Measurements from ENCODE around the gene VAV3. TPM values are rescaled to one million over a fixed set of nuclear protein-coding genes. Genes with fewer than 3 reads are reported as not detected.

Gene VAV3
- total and polyA plus RNA-seq, 2 of the 8 experiments (the other 6 are each of a cell fraction or from before 2014, with no cell fraction given): 2.9 to 7.9 TPM

GRCh38 chr1:107858323-107858722 lies 106.7 kb downstream of the VAV3 start:
- POLR2A ChIA-PET (ENCODE audit: partially characterized antibody): interaction anchor here (1.4 kb wide), 1 partner anchor 10 kb away, joined by 5 read pairs; no protein-coding TSS in a partner anchor

More at GRCh38 chr1:107858323-107858722, 106.7 kb downstream of the VAV3 start:
- H3K4me2 ChIP-seq (ENCODE audit: insufficient read depth in 1 of 2, low read depth in 2 of 2, low read length in 2 of 2): no peak overlapping the region
- 86% methylated on average over 5 of the region's 5 CpGs; no CpG with 5 or more reads in 1 of the 2 experiments for WGBS, 2 experiments (ENCODE audit: extremely low coverage in 1 of 2, insufficient coverage in 1 of 2, insufficient read length in 1 of 2, insufficient replicate concordance in 2 of 2, low coverage in 1 of 2, low lambda C conversion rate in 2 of 2, missing lambda C conversion rate in 1 of 2)
- no peaks in the 10 kb centered on the region for H3K79me2 ChIP-seq (ENCODE audit: control insufficient read depth in 1 of 2, insufficient read depth in 2 of 2, low read length in 2 of 2)
- H3K18ac ChIP-seq (ENCODE audit: extremely low read depth, low read length): no peak overlapping the region
- H3K14ac ChIP-seq (ENCODE audit: insufficient read length): no peak overlapping the region
- H4K5ac ChIP-seq (ENCODE audit: insufficient read length, low read depth, low read length): no peak overlapping the region
- no peak overlapping the region for H3K27ac ChIP-seq (ENCODE audit: low read depth, low read length)
- FAIRE-seq (no peak), DNase-seq (ENCODE audit: low read depth in 1 of 2, low spot score in 2 of 2) (no peak)
- TF ChIP-seq SIX5 (IDR thresholded peaks at IDR 0.05; ENCODE audit: low read depth, low read length) (no peak), POLR2A (IDR thresholded peaks at IDR 0.05; ENCODE audit: control extremely low read depth in 1 of 2, low read depth in 2 of 2, low read length in 2 of 2) (no peak), SAP30 (IDR thresholded peaks at IDR 0.05; ENCODE audit: insufficient read depth, insufficient replicate concordance, low read length) (no peak), CTCF (IDR thresholded peaks at IDR 0.05; ENCODE audit: control extremely low read depth in 1 of 3, insufficient read depth in 1 of 3, low read depth in 1 of 3, low read length in 3 of 3) (no peak), KDM1A (IDR thresholded peaks at IDR 0.05; ENCODE audit: borderline replicate concordance, low read length) (no peak)
- no peak overlapping the region for H2AK5ac ChIP-seq (ENCODE audit: low read depth, low read length)
- H2BK15ac ChIP-seq (ENCODE audit: low read length): peak overlapping the region; percentile 47; the same call in 1 of the 2 replicates
- H4K91ac ChIP-seq (replicated peaks; ENCODE audit: insufficient read length, low read length): no peak overlapping the region
- no peak overlapping the region for H2BK12ac ChIP-seq (ENCODE audit: low read depth, low read length)
- no peak overlapping the region for H3K4me3 ChIP-seq (ENCODE audit: extremely low read depth in 1 of 4, insufficient read depth in 2 of 4, low read depth in 3 of 4, low read length in 4 of 4)
- H3K36me3 ChIP-seq (ENCODE audit: control insufficient read depth in 2 of 4, insufficient read depth in 4 of 4, low read length in 3 of 4): no peaks in the 10 kb centered on the region
- no peak overlapping the region for H3K4ac ChIP-seq (replicated peaks; ENCODE audit: insufficient read length, low read depth, low read length)
- no peaks in the 10 kb centered on the region for H3K79me1 ChIP-seq (ENCODE audit: low read depth, low read length)
- H3K56ac ChIP-seq (replicated peaks; ENCODE audit: insufficient read length, low read depth, low read length): no peak overlapping the region
- CTCF ChIA-PET (ENCODE audit: partially characterized antibody): no interaction called here
- no peak overlapping the region for H2BK5ac ChIP-seq (ENCODE audit: low read depth, low read length)
- no peak overlapping the region for H3K9ac ChIP-seq (replicated peaks in 1 of 4; ENCODE audit: extremely low read depth in 1 of 4, low read depth in 3 of 4, low read length in 3 of 4)
- no peaks in the 10 kb centered on the region for H4K20me1 ChIP-seq (replicated peaks in 1 of 2; ENCODE audit: control insufficient read depth in 1 of 2, insufficient read depth in 2 of 2, low read length in 2 of 2)
- H3K23ac ChIP-seq (ENCODE audit: insufficient read length): no peak overlapping the region
- no peak overlapping the region for H2BK120ac ChIP-seq (replicated peaks; ENCODE audit: low read depth, low read length)
- H3K4me1 ChIP-seq (replicated peaks in 1 of 4; ENCODE audit: control insufficient read depth in 3 of 4, insufficient read depth in 4 of 4, low read length in 3 of 4): peaks cover 0 to 4% (median 3%) of the 10 kb centered on the region in 4 experiments; a peak in 5 of 7 replicates
- no peaks in the 10 kb centered on the region for H3K9me3 ChIP-seq (ENCODE audit: insufficient read depth in 2 of 2, low read depth in 1 of 2, low read length in 1 of 2)
- H2BK20ac ChIP-seq (ENCODE audit: low read length): no peak overlapping the region
- no peak overlapping the region for H2AFZ ChIP-seq (ENCODE audit: low read length)
- no peaks in the 10 kb centered on the region for H3K27me3 ChIP-seq (replicated peaks in 1 of 4; ENCODE audit: control insufficient read depth in 3 of 4, extremely low read depth in 1 of 4, insufficient read depth in 3 of 4, low read length in 3 of 4)
- H3K23me2 ChIP-seq (ENCODE audit: low read depth, low read length): 0 out of 2 replicates have a peak, but pooled peaks cover 2% of the 10 kb centered on the region
- no peak overlapping the region for H4K8ac ChIP-seq (ENCODE audit: extremely low read depth, insufficient read depth, low read length)
